ENCODE measurements around the gene ZNF846.
"Not testable (repeated sequence)": the region's sequence is repeated elsewhere in the genome, so short reads cannot be mapped to it uniquely, and the experiment has no call there.

ZNF846 gene

DNA sequence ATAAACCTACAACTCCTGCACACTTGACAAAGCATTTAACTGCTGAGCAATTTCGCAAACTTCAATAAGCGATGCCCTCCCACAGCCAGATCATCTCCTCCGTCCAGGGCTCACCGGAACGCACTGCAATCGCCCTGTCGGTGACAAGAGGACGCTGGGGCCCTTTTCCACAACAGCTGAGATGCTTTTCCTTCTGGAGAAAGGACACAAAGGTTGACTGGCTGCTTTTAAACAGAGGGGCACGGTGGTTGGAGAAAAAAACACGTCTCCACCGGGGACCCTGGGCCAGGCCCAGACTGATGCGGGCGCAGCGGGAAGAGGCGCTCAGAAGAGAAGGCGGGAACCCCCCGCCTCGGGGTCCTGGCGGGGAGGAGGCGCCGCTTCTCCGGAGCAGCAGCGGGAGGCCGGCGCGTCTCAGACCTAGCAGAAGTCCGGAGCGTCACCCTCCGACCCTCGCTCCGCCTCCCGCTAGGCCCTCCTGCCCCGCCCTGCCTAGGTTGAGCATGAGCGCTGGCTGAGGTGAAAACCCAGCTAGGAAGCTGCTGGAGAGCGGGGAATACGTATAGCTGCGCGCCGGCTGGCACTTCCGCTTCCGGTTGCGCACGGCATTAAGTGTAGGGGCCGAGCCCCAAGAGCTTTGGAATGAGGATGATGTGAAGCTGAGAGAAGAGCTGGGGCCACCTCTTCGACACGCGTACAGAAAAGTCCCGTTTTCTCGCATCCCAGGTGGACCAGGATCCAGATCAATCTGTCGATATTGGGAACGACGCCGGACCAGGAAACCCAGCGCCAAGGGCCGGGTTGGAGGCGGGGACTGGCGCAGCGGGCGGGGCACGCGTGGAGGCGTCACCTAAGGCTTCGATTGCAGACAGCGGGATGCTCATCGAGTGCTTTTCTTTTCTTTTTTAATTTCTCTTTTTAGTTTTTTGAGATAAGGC, at the start of gene ZNF846:
ZNF846 (minus strand) TSS at position 564 of the 938 bp plus-strand sequence. CDS start 3,788 bp downstream, outside the sequence.
- DNase-seq: peak; percentile 97

DNA sequence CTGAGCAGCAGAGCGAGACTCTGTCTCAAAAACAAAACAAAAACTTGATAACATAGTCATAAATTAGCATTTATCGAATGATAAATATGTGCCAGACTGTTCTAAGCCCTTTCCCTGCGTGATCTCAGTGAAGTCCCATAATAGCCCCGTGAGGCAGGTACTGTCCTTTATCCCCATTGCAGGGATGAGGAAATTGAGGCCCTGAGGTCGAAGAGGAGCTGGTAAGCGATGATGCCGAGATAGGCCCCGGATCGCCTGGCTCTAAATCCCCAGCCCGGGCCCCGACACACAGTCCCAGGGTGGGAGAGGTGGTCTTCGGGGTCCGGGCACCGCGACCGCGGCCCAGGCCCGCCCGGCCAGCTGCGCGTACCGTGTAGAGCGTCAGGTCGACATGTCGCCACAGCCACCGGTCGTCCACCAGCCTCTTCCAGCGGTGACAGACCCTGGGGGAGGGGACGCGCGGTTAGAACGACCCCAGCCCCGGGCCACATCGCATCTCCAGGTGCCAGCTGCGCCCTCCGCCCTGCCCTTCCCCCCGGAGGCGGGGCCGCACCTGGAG, 49.7 kb upstream of the ZNF846 start:
- DNase-seq: no peak

DNA sequence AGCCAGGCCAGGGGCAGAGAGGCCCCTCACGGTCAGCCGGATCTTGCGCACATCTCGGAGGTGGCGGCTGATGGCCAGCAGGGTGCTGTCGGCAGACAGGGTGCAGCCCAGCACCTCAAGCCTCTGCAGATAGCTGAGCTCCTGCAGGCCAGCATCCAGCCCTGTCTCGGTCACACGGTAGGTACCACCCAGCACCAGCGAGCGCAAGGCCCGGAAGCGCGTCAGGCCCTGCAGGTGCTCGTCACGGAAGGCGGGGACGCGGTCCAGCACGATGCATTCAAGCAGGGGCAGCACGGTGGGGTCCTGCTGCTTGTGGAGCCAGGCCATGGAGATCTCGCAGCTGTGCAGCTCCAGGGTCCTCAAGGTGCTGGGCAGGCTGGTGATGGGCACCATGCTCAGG, 42.6 kb upstream of the ZNF846 start:
- DNase-seq: no peak

DNA sequence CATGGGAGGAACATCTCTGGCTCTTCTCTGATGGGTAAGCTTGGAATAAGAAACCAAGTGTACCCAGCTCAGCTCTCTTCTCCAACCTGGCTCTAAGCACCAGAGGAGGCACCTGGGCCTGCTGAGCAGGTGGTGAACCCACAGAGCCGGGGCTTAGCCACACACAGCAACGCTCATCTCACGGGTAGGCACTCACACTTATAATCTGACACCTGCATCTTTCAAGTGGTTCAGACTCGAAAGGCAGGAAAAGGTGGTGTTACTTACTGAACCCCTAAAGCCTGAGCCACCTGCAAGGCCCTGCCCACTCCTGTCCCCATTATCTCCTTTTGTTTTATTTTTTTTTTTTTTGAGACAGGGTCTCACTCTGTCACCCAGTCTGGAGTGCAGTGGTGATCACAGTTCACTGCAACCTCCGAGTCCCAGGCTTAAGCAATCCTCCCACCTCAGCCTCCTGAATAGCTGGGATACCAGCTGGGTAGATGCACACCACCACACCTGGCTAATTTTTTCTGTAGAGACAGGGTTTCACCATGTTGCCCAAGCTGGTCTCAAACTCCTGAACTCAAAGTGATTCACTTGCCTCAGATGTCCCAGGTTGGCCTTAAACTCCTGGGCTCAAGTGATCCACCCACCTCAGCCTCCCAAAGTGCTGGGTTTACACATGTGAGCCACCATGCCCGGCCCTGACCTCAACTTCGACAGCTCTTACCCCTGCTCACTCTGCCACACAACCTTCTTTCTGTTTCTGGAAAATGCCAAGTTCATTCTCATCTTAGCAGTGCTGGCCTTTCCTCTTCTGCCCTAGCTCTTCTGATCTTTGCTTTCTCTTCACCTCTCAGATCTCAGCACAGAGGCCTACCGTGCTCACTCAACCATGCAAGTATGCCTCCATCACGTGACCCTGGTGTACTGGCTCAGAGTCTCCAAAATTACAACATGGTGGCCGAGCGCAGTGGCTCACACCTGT, 40.6 kb upstream of the ZNF846 start:
- no peak for DNase-seq

DNA sequence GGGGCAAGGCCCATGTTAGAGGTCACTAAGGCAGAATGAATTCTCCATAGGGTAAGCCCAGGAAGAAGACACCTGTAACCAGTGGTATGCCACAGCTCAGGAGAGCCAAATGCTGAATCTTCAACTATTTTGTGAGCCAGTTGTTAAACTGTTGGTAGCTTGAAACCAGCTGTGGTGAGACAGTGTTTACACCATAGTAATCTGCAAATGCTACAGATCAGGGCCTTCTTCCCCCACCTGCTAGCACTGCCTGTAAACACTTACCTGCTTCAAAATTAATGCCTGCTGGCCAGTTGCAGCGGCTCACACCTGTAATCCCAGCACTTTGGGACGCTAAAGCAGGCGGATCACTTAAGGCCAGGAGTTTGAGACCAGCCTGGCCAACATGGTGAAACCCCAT, 38.3 kb upstream of the ZNF846 start:
- DNase-seq: no peak

DNA sequence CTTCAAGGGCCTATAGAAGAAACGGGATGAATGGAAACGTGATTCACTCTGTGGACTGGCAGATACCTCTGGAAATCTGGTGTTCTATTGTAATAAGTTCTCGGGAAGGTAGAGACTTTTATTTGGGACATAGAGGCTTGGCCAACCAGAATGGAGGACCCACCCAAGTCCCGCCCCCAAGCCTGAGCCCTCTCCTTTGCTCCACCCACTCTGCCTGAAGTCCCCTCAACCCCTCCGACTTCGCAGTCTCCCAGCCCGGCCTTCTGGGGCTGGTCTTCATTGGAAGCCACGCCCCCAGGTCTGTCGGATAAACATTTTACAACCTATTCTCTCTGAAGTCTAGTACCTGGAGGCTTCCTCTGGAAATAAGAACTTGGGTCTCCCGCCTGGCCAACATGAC, 33.4 kb upstream of the ZNF846 start:
- DNase-seq: no peak

DNA sequence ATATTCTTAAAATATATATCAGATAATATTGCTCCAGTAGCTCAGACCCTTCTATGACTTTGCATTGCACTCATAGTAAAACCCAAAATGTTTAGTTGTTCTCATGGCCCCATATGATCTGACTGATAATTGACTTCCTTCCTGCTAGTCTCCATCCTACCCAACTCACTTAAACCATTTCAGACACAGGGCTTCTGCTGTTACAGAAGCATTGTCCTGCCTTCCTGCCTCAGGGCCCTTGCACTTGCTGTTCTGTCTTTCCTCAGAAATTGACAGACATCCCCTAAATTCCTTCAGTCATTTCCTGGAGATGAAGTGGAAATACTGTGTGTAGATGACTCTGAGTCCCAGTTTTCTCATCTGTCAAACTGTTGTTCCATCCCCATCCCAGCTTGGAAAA, 30.6 kb upstream of the ZNF846 start:
- no peak for DNase-seq

DNA sequence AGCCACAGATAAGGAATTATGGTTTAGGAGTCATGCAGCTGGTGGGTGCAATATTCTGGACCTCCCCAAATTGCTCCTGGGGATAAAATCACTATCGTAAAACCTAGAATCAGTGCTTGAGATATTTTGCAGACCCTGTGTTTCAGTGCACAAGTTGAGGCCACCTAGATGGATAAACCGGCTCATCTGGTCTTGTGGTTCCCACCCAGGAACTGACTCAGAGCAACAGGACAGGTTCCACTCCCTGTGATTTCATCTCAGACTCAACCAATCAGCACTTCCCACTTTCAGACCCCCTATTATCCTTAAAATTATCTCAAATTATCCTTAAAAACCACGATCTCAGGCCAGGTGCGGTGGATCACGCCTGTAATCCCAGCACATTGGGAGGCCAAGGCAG, 29.3 kb upstream of the ZNF846 start:
- no peak for DNase-seq

DNA sequence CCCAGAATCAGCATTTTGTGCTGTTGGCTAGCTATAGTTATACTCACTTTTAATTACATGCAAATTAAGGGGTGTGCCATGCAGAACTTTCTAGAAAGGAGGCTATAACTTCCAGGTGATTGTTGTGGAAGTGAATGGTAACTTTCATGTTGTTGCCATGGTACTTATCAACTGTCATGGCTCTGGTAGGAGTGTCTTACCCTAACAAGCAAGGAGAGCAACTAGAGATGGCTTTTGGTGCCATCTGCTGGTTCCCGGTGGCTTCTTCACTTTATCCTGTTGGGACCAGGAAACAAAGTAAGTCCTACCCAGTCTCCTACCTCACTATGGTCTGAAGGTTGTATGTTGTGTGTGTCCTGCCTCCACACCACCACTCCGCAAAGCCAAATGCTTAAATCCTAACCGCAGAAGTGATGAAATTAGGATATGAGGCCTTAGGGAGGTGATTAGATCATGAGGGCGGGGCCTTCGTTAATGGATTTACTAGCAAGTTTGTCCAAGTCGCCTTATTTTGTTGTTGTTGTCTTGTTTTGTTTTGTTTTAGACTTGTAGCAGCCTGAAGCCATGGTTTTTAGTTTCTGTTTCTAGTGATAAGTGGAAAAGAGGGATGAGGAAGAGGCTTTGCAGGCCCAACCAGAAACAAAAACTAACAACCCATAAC, 27.7 kb upstream of the ZNF846 start:
- peak; percentile 88 for DNase-seq

DNA sequence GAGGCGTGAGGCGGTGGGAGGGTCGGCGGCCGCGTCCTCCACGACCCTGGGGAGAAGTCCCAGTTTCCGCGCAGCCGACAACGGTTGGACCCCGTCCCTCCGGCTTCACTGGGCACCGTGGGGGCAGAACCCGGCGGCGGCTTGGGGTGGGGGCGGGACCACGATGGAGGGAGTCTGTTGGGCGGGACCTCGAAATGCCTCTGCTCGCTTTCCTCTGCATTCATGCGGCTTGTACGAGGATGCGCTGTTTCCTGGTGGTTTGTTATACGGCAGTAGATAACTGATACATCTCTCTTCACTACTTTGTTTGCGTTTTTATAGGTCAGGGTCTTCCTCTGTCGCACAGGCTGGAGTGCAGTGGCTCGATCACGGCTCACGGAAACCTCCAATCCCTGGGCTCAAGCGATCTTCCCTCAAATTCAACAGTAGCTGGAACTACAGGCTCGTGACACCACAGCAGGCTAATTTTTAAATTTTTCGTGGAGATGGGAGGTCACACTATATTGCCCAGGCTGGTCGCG, 24.6 kb upstream of the ZNF846 start:
- DNase-seq: no peak

DNA sequence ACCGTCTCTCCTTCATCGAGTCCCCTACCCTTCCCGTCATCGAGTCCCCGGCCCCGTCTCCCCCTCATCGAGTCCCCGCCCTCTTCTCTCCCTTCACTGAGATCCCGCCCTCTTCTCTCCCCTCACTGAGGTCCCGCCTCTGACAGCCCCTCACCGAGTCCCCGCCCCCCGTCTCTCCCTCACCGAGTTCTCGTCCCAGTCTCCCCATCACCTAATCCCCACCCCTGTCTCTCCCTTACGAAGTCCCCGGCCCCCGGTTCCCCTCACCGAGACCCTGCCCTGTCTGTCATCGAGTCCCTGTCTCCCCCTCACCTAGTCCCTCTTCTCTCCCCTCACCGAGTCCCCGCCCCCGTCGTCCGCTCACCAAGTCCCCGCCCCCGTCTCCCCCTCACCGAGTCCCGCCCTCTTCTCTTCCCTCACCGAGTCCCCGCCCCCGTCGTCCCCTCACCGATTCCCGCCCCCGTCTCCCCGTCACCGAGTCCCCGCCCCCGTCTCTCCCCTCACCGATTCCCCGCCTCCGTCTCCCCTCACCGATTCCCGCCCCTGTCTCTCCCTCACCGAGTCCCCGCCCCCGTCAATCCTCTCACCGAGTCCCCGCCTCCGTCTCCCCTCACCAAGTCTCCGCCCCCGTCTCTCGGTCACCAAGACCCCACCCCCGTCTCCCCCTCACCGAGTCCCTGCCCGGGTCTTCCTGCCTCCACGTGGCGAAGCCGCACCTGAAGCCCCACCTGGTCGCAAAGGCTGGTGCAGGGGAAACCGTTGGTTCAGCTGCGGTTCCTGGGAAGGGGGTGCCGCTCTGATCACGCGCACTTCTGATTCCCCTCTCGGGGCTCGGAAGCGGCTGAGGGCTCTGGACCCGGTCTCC, 23.9 kb upstream of the ZNF846 start:
- peak; percentile 99 for DNase-seq

DNA sequence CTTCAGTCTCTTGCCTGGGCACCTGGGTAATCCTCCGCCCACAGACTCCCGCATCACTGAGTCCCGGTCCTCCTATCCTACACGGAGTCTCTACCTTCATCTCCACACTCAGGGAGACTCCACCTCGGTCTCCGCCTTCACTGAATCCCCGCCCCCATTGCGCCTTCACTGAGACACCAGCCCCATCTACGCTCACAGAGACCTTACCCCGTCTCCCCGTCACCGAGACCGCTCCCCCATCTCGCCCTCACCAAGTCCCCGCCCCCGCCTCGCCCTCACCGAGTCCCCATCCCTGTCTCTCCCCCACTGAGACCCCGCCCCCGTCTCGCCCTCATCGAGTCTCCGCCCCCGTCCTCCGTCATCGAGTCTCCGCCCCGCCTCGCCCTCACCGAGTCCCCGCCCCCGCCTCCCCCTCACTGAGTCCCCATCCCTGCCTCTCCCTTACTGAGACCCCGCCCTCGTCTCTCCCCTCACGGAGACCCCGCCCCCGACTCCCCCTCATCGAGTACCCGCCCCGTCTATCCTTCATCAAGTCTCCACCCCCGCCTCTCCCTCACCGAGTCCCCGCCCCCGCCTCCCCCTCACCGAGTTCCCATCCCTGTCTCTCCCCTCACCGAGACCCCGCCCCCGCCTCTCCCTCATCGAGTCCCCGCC, 23.1 kb upstream of the ZNF846 start:
- DNase-seq: peak; percentile 99

DNA sequence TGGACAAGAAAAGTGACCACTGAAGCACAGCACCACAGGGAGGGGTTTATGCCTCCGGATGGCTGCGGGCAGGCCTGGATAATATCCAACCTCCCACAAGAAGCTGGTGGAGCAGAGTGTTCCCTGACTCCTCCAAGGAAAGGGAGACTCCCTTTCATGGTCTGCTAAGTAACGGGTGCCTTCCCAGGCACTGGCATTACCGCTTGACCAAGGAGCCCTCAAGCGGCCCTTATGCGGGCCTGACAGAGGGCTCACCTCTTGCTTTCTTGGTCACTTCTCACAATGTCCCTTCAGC, 22.5 kb upstream of the ZNF846 start:
- not testable (repeated sequence) for DNase-seq

DNA sequence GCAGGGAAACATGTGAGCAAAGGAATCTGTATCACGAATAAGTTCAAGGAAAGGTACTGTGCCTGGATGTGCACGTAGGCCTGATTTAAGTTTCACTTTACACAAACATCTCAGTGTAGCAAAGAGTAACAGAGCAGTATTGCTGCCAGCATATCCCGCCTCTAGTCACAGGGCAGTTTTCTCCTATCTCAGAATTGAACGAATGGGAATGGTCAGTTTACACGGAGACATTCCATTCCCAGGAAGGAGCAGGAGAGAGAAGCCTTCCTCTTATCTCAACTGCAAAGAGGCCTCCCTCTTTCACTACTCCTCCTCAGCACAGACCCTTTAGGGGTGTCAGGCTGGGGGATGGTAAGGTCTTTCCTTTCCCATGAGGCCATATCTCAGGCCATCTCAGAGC, 21.0 kb upstream of the ZNF846 start:
- DNase-seq: not testable (repeated sequence)

DNA sequence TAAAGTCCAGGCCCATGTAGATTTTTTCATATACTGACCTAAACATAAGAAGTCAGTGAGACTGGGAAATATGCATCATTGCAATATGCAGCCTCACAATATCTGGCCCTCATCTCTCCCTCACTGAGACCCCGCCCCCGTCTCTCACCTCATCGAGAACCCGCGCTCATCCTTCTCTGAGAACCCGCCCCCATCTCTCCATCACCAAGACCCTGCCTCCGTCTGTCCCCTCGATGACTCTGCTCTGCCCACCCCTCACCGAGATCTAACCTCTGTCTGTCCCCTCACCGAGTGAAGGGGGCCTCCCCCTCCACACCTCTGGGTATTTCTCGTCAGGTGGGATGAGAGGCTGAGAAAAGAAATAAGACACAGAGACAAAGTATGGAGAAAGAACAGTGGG, 20.5 kb upstream of the ZNF846 start:
- DNase-seq: no peak

DNA sequence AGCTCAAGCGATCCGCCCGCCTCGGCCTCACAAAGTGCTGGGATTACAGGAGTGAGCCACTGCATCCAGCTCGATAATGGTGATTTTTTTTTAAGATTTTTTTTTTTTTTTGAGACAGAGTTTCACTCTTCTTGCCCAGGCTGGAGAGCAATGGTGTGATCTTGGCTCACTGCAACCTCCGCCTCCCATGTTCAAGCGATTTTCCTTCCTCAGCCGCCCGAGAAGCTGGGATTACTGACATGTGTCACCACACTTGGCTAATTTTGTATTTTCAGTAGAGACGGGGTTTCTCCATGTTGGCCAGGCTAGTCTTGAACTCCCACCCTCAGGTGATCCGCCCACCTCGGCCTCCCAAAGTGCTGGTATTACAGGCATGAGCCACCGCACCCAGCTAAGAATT, 20.1 kb upstream of the ZNF846 start:
- not testable (repeated sequence) for DNase-seq

DNA sequence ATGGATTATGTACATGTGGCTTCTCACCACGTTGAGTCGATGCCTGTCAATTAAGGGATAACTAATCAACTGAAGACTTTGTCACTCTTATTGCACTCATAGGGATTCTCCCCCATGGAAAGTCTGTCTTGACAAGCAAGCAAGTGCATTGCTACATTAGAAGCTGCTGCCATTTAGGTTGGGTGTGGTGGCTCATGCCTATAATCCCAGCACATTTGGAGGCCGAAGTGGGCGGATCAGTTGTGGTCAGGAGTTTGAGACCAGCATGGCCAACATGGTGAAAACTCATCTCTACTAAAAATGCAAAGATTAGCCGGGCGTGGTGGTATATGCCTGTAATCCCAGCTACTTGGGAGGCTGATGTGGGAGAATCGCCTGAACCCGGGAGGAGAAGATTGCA, 18.3 kb upstream of the ZNF846 start:
- DNase-seq: no peak

DNA sequence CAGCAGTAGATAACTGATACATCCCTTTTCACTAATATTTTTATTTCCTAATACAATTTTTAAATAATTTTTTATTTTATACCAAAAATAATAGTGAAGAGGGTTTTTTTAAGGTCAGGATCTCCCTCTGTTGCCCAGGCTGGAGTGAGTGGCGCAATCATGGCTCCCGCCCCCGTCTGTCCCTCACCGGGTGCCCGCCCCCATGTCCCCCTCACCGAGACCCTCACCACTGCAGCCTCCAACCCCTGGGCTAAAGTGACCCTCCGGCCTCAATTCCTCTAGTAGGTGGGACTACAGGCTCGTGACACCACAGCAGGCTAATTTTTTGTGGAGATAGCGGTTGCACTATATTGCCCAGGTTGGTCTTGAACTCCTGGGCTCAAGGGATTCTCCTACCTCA, 17.8 kb upstream of the ZNF846 start:
- peak; percentile 30 for DNase-seq

DNA sequence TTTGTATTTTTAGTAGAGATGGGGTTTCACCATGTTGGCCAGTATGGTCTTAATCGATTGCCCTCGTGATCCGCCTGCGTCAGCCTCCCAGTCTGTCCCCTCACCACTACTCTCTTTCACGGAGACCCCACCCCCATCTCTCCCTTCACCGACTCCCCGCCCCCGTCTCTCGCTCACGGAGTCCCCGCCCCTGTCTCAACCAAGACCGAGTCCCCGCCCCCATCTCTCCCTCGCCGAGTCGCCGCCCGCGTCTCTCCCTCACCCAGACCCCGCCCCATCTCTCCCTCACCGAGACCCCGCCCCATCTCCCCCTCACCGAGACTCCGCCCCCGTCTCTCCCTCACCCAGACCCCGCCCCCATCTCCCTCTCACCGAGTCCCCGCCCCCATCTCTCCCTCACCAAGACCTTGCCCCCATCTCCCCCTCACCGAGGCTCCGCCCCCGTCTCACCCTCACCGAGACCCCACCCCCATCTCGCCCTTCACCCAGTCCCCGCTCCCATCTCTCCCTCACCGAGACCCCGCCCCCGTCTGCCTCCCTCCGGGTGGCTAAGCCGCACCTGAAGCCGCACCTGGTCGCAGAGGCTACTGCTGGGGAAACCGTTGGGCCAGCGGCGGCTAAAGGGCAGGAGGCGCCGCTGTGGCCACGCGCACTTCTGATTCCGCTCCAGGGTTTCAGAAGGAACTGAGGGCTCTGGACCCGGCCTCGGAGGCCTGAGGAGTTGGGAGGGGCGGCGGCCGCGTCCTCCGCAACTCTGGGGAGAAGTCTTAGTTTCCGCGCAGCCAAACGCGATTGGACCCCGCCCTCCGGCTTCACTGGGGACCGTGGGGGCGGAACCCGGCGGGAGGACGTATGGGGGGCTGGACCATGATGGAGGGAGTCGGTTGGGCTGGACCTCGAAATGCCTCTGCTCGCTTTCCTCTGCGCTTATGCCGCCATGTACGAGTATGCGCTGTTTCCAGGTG, 17.1 kb upstream of the ZNF846 start:
- peak; percentile 99 for DNase-seq

DNA sequence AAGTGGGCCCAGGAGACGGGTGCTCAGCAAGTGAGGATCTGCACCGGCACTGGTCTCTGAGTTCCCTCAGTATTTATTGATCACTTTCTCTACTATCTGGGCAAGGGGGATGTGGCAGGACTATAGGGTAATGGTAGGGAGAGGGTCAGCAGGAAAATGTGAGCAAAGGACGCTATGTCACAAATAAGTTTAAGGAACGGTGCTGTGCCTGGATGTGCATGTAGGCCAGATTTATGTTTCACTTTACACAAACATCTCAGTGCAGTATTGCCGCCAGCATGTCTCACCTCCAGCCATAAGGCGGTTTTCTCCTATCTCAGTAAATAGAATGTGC, 15.6 kb upstream of the ZNF846 start:
- not testable (repeated sequence) for DNase-seq
